HG02885 (cell line): ENCODE results near the gene DIS3L2.
"Not testable (repeated sequence)": the region's sequence is repeated elsewhere in the genome, so short reads cannot be mapped to it uniquely, and the experiment has no call there.

ENCODE experiments used
- ATAC-seq: cut with Tn5 transposase; IDR thresholded peaks from one replicate; pipeline ENCODE4 v1.9.1; 2021; ENCODE audit warnings: mild to moderate bottlenecking; ENCODE audit not compliant: unreplicated experiment, poor library complexity

The DIS3L2 gene

GRCh38 chr2:232315049-232315922, 353.8 kb downstream of the DIS3L2 start:
- peak; percentile 67 for ATAC-seq

DNA sequence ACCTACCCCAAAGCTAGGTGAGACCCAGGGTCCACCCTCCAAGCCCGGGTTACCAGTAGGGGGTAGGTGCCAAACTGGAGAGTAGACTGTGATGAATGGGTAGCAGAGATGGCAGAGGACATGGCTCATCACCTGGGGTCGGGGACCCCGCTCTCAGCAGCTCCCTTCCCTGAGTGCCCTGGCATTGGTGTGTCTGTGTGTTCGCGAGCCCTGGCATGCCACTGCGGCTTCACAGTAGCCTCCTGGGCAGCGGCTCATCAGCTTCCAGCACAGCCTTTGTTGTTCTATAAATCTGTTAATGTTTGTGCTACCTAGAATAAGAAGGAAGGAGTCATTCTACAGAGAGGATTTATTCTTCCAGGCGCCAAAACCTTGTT, 354.4 kb downstream of the DIS3L2 start:
- no peak for ATAC-seq

DNA sequence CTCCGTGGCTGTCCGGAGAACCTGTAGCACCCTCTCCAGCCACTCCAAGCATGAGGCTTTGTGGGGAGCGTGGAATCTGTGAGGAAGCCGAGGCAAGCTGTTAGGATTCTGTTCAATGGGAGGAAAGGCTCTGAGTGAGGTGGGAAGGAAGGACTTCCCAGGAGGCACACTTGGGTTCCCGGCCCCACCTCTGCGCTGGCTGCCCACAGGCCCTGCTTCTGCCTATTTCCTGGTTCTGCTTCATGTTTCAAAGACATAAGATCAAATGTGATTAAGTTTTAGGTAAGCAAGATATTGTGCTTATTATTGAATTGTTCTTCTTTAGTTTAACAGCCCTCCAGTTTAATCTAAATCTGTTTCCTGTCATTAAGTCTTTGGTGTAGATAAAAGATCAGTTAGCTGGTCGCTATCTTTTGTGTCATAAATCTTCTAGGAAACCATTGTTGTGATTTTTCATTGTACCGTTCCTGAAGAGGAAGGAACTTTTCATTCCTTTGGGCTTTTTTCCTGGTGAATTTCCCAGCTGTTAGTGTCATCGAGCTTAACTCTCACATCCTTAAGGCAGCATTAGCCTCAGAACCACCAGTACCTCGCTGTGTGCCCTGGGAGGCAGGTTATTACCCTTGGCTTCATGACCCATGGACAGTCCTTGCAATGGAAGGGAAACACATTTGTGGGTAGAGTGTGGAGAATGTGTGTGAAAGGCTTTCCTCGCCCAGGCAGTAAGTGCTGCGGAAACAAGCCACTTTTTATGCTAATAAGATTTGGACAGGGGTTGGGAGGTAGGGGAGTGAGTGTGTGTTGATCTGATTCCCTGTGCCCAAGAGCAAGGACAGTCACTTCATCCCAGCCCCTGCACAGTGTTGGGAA, 355.2 kb downstream of the DIS3L2 start:
- ATAC-seq = no peak

DNA sequence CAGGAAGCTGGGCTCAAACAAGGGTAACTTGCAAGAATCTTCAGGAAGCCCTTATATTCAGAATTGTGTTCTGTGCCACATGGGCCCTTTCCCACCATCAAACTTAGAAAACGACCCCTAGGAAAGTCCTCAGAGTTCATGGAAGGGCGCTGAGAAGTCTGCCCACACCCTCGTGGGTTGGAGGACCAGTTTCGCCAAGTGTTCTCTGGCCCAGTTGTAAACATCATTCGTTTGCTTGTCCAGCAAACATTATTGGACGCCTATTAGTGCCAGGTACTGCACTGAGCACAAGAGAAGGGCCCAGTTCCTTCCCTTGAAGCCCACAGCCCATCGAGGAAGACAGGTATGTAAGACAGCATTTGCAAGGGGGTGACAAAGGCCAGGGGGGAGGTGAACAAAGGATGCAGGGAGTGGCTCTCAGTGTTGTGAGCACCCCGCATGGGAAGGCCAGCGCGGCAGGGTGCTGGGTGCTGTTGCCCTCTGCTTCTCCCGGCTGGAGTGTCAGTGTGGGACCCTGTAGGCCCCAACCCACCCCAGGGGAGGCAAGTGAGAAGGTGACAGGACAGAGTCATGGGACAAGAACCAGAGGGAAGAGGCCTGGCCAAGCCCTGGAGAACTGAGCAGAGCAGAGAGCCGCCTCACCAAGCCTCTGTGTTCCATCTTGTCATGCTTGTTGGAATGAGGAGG, 356.8 kb downstream of the DIS3L2 start:
- ATAC-seq = no peak

GRCh38 chr2:232319067-232319802, 357.7 kb downstream of the DIS3L2 start:
- ATAC-seq = no peak

GRCh38 chr2:232319803-232320442, 358.4 kb downstream of the DIS3L2 start:
- ATAC-seq = no peak

GRCh38 chr2:232320443-232320803, 358.9 kb downstream of the DIS3L2 start:
- no peak for ATAC-seq

DNA sequence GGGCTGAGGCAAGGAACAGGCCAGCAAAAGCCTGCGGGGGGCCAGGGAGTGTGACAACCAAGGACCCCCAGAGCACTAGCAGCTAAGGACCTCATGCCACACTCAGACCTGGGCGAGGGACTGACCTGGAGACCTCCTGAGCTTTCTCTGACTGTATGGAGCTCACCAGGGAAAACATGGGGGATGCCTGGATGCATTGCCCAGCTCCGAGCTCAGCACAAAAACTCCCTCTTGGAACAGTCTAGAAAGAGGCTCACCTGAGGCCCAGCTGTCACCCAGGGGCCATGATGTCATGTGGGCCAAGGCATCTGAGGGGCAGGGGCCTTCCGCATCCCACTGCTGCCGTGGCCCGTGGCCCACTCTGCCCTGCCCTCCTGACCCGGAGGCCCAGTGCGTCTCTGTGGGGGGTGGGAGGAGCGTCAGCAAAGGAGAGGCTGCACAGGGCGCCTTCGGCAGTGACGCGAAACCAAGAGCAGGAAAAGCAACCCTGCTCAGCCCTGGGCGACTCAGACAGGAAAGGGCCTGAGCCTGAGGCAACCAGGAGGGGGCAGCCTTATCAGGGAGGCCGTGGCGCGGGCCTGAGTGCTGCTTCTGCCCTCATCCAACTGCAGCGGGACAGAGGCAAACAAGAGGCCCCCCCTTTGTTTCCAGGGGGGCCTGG, 359.8 kb downstream of the DIS3L2 start:
- ATAC-seq = no peak

DNA sequence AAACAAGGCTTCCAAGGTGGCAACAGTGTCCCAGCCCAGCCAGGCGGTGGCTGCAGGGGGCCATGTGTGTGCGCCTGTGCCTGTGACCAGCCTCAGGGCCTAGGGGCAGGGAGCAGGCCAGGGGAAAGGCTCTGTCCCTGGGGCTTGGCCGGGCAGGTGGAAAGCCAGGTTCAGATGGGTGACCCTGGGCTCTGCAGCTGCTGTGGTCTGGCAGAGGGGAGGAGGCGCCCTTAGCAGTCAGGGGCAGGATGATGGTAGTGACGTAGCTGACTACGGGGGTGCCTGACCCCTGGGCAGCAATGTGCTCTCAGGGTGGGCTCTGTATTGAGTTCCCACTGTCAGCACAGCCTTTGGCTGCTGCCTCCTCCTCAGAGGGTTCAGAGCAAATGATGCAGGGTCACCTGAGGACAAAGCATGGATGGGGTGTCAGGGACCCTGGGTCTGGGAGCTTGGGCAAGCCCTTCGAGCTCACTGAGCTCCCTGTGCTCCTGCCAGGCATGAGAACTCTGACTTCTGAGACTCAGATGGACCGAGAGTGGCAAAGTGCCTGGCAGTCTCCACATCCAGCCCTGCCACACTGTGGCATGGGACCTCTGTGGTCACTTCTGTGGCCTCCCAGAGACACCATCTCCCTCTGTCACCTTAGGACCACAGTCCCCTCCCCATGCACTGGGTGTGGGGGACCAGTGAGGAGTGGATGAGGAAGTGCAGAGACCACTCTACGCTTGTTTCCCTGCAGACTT, 360.5 kb downstream of the DIS3L2 start:
- no peak for ATAC-seq

DNA sequence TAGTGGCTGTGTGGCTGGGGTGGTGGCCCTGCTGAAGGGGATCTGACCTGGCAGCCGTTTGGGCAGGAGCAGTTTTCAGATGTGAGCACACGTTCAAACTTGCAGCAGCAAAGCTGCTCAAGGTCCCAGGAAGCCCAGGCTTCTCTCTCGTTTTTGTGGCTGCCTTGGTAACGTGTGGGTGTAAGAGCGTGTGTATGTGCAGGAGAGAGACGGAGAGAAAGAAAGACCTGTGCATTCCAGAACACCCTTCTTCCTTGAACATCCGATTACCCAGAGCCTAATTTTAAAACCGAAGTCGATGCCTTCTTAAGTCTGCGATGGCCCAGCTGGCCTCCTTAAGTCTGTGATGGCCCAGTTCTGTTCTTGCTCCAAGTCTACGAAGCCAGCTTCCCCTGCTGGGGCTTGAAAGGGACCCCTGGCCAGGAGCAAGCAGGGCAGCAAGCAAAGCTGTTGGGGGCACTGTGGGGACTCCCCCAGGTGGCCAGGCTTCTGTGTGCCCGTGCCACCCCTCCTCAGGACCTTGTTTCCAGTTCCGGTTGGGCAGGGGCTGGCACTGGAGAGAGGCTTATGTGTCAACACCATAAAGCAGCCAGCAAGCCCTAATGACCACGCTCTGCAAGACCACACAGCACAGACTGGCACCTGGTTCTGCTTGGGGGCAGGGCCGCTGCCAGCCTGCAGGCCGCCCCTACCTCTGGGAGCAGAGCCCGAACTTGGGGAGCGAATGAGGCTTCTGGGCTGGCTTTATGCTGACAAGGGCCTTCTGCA, 361.2 kb downstream of the DIS3L2 start:
- ATAC-seq = no peak

DNA sequence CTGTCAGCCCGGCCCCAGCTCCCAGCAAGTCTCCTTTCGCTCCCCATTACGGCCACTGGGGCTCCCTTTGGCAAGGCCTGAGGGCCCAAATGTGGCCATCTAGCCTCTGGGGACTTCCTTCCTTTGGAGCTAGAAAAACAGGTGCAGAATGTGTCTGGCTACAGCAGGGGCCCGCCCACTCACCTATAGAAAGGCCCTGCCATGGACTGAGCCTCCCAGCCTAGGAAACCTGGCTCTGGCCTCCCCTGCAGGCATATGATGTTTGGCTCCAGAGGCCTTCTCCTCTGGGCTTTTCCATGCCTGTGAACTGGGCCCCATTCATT, 361.8 kb downstream of the DIS3L2 start:
- no peak for ATAC-seq

DNA sequence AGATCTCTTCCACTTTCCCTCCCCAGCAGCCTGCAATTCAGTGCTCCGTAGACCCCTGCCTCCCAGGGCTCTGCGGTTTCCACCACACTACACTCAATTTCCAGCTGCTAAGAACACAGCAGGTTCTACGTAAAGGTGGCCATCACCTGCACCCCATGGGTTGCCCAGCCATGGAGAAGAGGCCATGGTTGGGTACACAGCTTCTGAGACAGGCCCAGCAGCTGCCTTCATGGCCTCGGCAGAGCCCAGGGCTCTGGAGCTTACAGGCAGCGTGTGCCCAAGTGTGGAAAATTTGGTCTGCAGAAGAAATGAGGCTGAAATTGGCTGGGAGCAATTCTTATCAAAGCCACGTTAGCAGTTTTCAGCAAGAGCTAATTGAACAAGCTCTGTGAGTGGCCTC, 362.5 kb downstream of the DIS3L2 start:
- not testable (repeated sequence) for ATAC-seq

- no peak for ATAC-seq
Measured at GRCh38 chr2:232324778-232325177, 363.3 kb downstream of the DIS3L2 start.

DNA sequence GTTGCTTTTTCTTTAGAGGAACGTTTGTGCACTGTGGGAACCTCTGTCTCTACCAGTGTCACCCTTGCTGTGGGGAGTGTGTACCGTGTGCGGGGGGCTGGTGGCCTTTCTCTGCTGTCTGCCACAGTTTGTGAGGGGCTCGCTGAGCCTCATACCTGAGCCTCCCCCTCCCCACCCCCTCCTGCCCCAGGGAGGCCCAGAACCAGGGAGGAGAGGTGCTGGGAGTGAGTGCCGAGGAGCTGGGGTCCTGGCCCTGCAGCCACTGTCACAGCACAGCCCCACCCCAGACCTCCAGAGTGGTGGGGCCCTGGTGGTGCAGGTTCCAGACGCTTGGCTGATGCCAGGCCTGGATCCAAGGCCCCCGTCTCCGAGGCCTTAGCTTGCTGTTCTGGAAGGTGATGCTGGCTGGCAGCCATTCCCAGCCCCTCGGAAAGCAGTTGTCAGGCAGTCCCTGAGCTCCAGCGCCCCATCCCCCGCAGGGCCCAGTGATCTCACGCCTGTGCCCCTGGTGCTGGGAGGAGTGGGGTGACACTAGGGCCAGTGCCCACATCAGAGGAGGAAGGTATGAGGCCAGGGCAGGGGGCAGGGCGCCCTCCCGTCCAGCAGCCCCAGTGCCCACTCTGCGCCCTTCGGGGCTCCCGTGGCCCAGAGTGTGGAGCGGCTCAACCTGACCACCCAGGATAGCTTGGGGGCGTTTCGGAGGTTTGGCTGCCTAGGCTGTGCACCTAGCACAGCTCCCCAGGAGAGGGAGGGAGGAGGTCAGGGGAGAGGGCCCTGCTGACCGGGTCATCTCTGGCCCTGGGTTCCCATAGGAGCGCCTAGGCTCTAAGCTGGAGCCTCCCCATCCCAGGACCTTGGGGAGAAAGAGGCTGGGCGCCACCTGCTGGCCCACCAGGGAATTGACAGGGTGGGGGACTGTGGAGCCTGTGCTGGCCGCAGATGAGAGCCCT, 364.1 kb downstream of the DIS3L2 start:
- ATAC-seq = peak; percentile 45

DNA sequence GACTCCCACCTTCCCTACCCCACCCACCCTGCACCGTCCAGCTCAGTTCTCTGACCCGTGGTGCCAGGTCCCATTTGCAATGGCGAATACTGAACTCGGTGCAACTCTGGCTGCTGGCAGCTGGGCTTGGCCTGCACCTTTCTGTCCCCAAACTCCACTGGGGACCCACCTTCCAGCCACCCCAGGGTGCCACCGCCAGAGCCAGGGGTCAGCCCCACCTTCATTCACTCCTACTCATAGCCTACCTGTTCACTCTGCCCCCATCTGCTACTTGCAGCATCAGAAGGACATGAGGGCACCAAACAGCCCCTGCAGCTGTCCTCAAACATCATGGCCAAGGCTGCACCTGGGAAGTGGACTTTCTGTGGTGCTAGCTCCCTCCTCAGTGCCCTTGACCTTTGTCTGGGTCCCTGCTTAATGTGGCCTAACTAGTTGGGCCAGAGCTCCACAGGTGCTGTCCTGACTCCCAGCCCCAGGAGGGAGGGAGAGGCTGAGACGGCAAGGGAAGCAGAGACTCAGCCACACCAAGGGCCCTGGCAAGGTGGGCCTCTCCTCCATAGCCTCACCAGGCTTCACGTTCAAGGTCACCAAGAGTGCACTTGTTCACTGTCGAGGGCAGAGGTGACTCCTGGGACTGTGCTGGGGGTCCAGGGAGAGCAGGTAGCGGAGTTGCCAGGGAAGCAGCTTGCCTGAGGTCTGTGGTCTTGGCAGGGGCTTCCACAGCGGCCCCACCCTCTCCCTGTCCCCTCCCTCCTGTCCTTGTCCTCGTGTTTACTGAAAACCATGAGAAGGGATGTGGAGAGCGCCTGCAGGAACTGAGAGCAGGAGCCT, 365.0 kb downstream of the DIS3L2 start:
- not testable (repeated sequence) for ATAC-seq
